Endothelial cell of umbilical vein (primary cell): ENCODE data around the gene AUH. TPM values are rescaled to one million over a fixed set of nuclear protein-coding genes. Genes with fewer than 3 reads are reported as not detected.

Experiments
- BruUV-seq: library from RNA; stranded (reverse); fragments of 400-500 nt; replicated peaks from 2 replicates; lab custom pipeline; 2021; lab: Mats Ljungman, UMichigan
- CTCF ChIA-PET: fragments of 300-600, 350-600 bp; sonication (Branson Sonifier 250); formaldehyde crosslinking; loops from one replicate; lab custom pipeline; 2021; ENCODE audit warnings: antibody characterized with exemption, inconsistent platforms; lab: Charles Lee
- POLR2A ChIA-PET: fragments of 300-600, 350-600 bp; sonication (Branson Sonifier 250); formaldehyde crosslinking; loops from one replicate; lab custom pipeline; 2021; ENCODE audit warnings: antibody characterized with exemption, inconsistent platforms; lab: Charles Lee
- DNase-seq: peaks from one replicate; pipeline ENCODE4 v3.0.0-alpha.2; 2011; ENCODE audit warnings: low read depth, low spot score
- FAIRE-seq: peaks from 2 replicates; lab custom pipeline; 2011; peaks lifted over from hg19 to GRCh38; lab: Jason Lieb, UNC
- H2AFZ ChIP-seq: 2 replicates; pipeline ENCODE4 v1.6.0; 2012; ENCODE audit warnings: low read depth, low read length, control low read depth, inconsistent platforms
- H3K27ac ChIP-seq: 2 replicates; pipeline ENCODE4 v1.5.1; 2011; ENCODE audit warnings: low read depth, mild to moderate bottlenecking, control low read depth, low read length, moderate library complexity; ENCODE audit not compliant: insufficient read depth
- H3K27me3 ChIP-seq, 2 experiments: 2 replicates each; pipeline versions ENCODE4 v1.6.0 to v1.6.1; 2011; ENCODE audit warnings: low read length in 2 of 2, mixed read lengths in 1 of 2; ENCODE audit not compliant: control insufficient read depth in 2 of 2, insufficient read depth in 2 of 2
- H3K36me3 ChIP-seq, 2 experiments: 2 replicates in 1 of 2; 3 replicates in 1 of 2; pipeline ENCODE4 v1.5.1; 2011; ENCODE audit warnings: low read length in 2 of 2, mild to moderate bottlenecking in 1 of 2, moderate library complexity in 1 of 2; ENCODE audit not compliant: control insufficient read depth in 2 of 2, insufficient read depth in 2 of 2; ENCODE audit errors: extremely low read depth in 1 of 2
- H3K4me1 ChIP-seq: 3 replicates; pipeline ENCODE4 v1.5.1; 2011; ENCODE audit warnings: mild to moderate bottlenecking, low read length; ENCODE audit not compliant: control insufficient read depth, insufficient read depth; ENCODE audit errors: extremely low read depth
- H3K4me2 ChIP-seq: 2 replicates; pipeline ENCODE4 v1.6.1; 2011; ENCODE audit warnings: low read length, control low read depth, mixed read lengths; ENCODE audit not compliant: insufficient read depth
- H3K4me3 ChIP-seq, 3 experiments: fragments of 200-600 bp in 1 of 3; sonication (generic), shearing (Covaris generic) in 1 of 3; replicated peaks in 1 of 3; 2 replicates each; pipeline ENCODE4 v1.5.1; 2011 to 2016; ENCODE audit warnings: control low read depth in 3 of 3, low read length in 3 of 3, mild to moderate bottlenecking in 2 of 3, inconsistent platforms in 1 of 3, low read depth in 1 of 3, moderate library complexity in 1 of 3; ENCODE audit not compliant: insufficient read depth in 1 of 3
- H3K79me2 ChIP-seq: 2 replicates; pipeline ENCODE4 v1.6.0; 2012; ENCODE audit warnings: low read length, inconsistent platforms; ENCODE audit not compliant: control insufficient read depth, insufficient read depth
- H3K9ac ChIP-seq: replicated peaks from 2 replicates; pipeline ENCODE3; 2011; ENCODE audit warnings: low read length, control low read depth; ENCODE audit not compliant: insufficient read depth; ENCODE audit errors: extremely low read depth
- H3K9me1 ChIP-seq: replicated peaks from 3 replicates; pipeline ENCODE4 v1.6.0; 2011; ENCODE audit warnings: mild to moderate bottlenecking, low read length; ENCODE audit not compliant: control insufficient read depth, insufficient read depth; ENCODE audit errors: extremely low read depth
- H3K9me3 ChIP-seq: replicated peaks from 2 replicates; pipeline ENCODE4 v1.5.1; 2012; ENCODE audit warnings: low read length, inconsistent platforms; ENCODE audit not compliant: control insufficient read depth, insufficient read depth
- H4K20me1 ChIP-seq: replicated peaks from 2 replicates; pipeline ENCODE3; 2011; ENCODE audit warnings: mild to moderate bottlenecking, low read length; ENCODE audit not compliant: control insufficient read depth, insufficient read depth; ENCODE audit errors: extremely low read depth
- CTCF ChIP-seq, 2 donors: IDR thresholded peaks; 1 replicate in 1 of 2; 2 replicates in 1 of 2; pipeline ENCODE4 v1.5.1; 2011; ENCODE audit warnings: low read length in 2 of 2, mild to moderate bottlenecking in 2 of 2, moderate library complexity in 2 of 2, control low read depth in 1 of 2, inconsistent platforms in 1 of 2, low read depth in 1 of 2; ENCODE audit not compliant: insufficient read depth in 1 of 2; ENCODE audit errors: extremely low read depth in 1 of 2
- EZH2 ChIP-seq: IDR thresholded peaks from 2 replicates; pipeline ENCODE4 v1.6.1; 2012; ENCODE audit warnings: borderline replicate concordance, low read depth, mild to moderate bottlenecking, moderate library complexity, low read length, inconsistent platforms; ENCODE audit not compliant: severe bottlenecking
- FOS ChIP-seq: IDR thresholded peaks from 2 replicates; pipeline ENCODE4 v1.6.1; 2011; ENCODE audit warnings: mild to moderate bottlenecking, low read length, moderate library complexity, borderline replicate concordance; ENCODE audit not compliant: insufficient read depth
- GATA2 ChIP-seq: IDR thresholded peaks from 2 replicates; pipeline ENCODE4 v1.7.0; 2011; ENCODE audit warnings: low read depth, mild to moderate bottlenecking, moderate library complexity, mixed read lengths, low read length; ENCODE audit not compliant: insufficient read length, insufficient read depth
- JUN ChIP-seq: IDR thresholded peaks from 2 replicates; pipeline ENCODE4 v1.6.1; 2011; ENCODE audit warnings: borderline replicate concordance, low read depth; ENCODE audit not compliant: insufficient read length, insufficient read depth
- MAX ChIP-seq: IDR thresholded peaks from 2 replicates; pipeline ENCODE4 v1.6.1; 2011; ENCODE audit not compliant: insufficient read depth, insufficient read length
- MYC ChIP-seq: IDR thresholded peaks from one replicate; pipeline ENCODE4 v1.6.1; 2011; ENCODE audit warnings: mild to moderate bottlenecking, low read depth, low read length
- POLR2A ChIP-seq: IDR thresholded peaks from 2 replicates; pipeline ENCODE4 v1.6.1; 2012; ENCODE audit warnings: low read depth, mild to moderate bottlenecking, control low read depth, low read length
- POLR2AphosphoS5 ChIP-seq: IDR thresholded peaks from 2 replicates; pipeline ENCODE4 v1.6.1; 2012; ENCODE audit warnings: low read depth, mild to moderate bottlenecking, control low read depth, low read length, moderate library complexity; ENCODE audit not compliant: insufficient read depth
- dilution Hi-C: fragments of 300-500 bp; cut with MboI; formaldehyde crosslinking; loops from one replicate; pipeline ENCODE4 v1.15.0; 2019; ENCODE audit warnings: low sequenced_read_pairs; ENCODE audit not compliant: extremely low pct_ligation_motif_present
- intact Hi-C: fragments of 100-400 bp; cut with micrococcal nuclease; formaldehyde crosslinking; loops from one replicate; pipeline ENCODE4 v1.10.0; 2022
- polyA plus RNA-seq, 4 experiments: library from polyadenylated mRNA; depleted of rRNA in 3 of 4; stranded (reverse) in 3 of 4; unstranded in 1 of 4; fragments of >200 nt; gene quantifications; 2 replicates each; pipeline versions ENCODE4 v1.2.1 to v1.2.3, GENCODE V29; 2011 to 2012; ENCODE audit warnings: missing spikeins in 1 of 4
- total RNA-seq: library from RNA; stranded (reverse); gene quantifications from 2 replicates; pipeline ENCODE4 v1.2.3, GENCODE V29; 2021

AUH gene
- total and polyA plus RNA-seq, 2 donors (not counting 3 experiments of a cell fraction or from before 2014, with no cell fraction given), result 2.3 to 9.2 TPM

GRCh38 chr9:91193658-91194391 lies 167.9 kb downstream of the AUH start:
- Histone ChIP-seq H3K79me2 (no peaks in the 10 kb centered on the region), H4K20me1 (no peaks in the 10 kb centered on the region), H3K9me3 (no peaks in the 10 kb centered on the region), H3K9ac (peak overlapping the region; percentile 99), H3K27me3 (no peaks in the 10 kb centered on the region), H3K27ac (peak overlapping the region; percentile 100), H3K36me3 (no peaks in the 10 kb centered on the region), H2AFZ (peak overlapping the region; percentile 51), H3K4me2 (peak overlapping the region; percentile 83), H3K4me3 (peak overlapping the region in 2 of 3 experiments; percentile 28 to 51), H3K4me1 (peaks cover 21% of the 10 kb centered on the region), H3K9me1 (no peaks in the 10 kb centered on the region)
- FAIRE-seq (peak; percentile 87), DNase-seq (peak; percentile 94)
- intact Hi-C loops, result loop anchor here (1.0 to 5.0 kb wide), 11 partner anchors 30 to 229 kb away; partner anchors contain the start of genes AUH and NFIL3
- POLR2A ChIA-PET, result no interaction called here
- CTCF ChIA-PET, result interaction anchor here (1.3 to 1.7 kb wide), 2 partner anchors 29 to 104 kb away, joined by 4 to 9 read pairs; no protein-coding TSS in a partner anchor
- no TSS peak for BruUV-seq
- dilution Hi-C loops, result no loop called here
- TF ChIP-seq POLR2AphosphoS5 (peak; percentile 57), EZH2 (no peak), GATA2 (peak; percentile 92), MAX (no peak), MYC (no peak), CTCF (IDR thresholded peaks at IDR 0.05; ENCODE audit: extremely low read depth in 1 of 2, insufficient read depth in 1 of 2, low read depth in 1 of 2, low read length in 2 of 2) (no peak), JUN (no peak), POLR2A (peak; percentile 40), FOS (peak; percentile 25)
